ENCODE data around the gene CACNB4.

Gene CACNB4

DNA sequence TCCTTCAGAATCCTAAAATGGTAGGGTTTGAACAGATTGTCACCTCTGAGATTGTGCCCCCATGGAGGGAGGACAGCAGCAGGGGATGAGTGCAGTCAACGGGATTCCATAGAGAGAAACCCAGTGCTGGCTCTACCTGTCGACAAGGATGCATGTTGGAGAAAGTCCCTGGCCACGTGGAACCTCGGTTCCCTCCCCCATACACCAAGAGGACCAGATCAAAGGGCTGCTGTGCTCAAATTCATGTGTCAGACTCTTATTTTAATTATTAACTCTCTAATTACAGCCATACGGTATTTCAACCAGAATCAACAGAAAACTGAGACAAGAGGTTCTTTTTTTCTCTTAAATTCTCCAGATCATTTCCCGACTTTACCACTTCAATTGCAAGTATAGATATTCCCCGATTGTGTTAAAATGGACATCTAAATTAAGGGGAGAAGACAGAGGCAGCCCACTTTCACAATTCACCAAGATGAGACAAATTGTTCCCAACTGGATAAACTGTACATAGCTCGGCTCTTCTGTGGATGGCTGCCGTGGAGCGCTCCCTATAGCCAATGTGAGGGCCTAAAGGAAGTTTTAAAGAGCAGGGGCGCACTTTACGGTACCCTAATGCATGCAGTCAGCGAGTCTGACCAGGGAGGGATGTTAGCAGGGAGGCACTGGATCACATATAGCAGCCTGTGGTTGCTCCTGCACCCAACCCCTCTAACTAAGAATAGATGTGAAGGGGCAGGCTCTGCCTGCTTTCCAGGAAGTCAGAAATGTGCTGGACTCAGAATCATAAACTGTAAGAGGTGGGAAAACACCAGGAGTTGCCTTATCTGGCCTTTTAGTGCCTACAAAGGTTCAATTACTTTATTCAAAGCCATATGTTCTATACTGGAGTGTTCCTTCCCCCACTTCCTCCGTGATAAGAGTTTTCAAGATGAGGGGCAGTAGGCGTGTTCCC is 123.1 kb downstream of the CACNB4 start:
- DNase-seq (ENCODE audit: low read depth in 2 of 2): no peak

DNA sequence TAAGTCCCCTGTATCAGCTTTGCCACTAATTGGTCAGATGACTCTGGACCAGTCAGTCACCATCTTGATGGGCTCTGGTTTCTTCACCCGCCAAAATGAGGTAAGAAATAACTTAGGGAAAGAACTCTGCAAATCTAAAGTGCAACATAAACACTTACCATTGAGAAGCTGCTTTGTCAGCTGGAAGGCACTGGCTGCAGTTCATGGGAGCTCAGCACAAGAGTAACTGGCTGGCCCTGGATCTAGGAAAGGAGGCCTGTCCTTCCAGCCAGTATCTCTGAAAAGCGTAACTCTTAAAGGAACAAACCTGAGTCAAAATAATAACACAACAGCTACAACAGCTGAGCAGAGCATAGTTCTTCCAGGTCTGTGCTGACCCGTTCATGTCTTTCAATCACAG is 123.9 kb downstream of the CACNB4 start:
- DNase-seq (ENCODE audit: low read depth in 2 of 2): no peak

DNA sequence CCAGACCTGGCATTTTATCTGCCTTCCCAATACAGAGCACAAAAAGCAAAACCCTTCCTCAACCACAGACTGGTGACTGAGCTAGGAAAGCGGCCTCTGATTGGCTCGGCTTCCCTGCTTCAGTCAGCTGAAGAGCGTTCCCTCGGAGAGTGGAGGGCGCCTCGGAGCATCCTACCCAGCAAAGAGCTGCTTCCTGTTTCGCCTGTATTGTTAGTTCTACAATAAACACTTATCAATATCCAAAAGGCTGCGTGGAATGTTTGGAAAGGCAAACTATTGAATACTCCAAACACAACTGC is 125.0 kb downstream of the CACNB4 start:
- DNase-seq (ENCODE audit: low read depth in 2 of 2): no peak

DNA sequence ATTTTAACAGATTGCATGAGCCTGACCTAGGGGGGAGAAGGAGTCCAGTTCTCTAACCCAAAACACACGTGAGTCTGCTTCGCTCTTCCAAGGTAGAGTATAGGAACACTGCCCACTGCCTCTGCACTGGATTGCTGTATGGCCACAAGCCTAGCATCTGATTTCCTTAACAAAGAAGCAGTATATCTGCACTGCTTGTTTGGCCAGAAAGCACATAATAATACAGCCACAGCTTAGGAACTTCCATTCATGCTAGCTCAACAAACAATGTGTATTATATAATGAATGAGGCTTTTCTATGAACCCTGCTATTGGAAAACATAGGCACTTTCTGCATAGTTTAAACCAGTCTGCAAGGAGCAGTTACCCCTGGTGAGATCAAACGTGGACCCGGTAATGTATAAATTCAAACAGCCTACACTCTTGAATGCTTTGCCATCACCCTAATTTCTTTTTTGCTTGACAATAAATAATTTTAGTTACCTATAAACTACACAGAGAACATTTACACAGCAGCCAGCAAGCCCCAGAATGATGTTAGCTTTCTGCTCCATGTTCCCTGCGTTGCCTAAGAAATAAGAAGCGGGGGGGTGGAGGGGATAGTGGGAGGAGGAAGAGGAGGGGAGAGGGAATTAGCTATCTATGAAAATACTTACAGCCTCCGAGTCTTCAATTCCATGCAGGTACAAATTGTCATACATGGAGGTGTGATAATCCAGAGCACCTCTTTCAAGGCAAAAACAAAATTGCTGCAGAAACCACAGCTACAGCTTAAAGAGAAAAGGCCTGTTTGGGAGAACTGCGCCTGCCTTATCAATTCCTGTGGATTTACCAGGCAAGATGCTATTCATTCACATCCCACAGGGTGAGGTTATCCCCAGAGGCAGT is 125.6 kb downstream of the CACNB4 start:
- DNase-seq (ENCODE audit: low read depth in 2 of 2): no peak

DNA sequence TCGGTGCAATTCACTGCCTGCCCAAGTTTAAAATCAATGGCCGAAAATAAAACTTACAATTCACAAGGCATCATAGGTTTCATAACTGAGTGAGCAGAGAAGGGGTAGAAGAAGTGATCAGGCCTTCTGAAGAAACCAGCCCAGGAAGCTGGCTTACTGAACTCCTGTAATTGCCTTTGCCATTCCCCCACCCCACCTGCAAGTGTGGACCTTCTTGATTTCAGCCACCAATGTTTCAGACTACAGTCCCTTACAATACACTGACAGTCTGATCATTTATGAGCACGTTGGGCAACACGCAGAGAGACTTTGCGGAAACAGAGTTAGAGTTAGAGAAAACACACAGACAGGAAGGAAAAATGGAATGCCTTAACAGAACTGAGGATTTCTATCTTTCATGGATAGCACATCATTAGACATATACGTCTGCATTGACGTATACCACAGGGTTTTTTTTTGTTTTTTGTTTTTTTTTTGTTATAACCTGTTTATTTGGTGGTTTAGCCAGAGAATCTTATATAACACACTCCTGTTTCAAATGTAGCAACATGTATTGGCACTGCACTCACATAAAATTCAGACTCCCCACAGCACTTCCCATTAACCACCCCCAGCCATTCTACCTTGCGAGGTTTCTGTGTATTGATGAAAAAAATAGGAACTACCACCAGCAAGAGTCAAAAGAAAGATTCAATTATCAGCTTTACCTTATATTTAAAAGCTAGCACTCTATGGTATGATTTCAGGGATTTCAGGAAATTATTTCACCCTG is 126.4 kb downstream of the CACNB4 start:
- no peak for DNase-seq (ENCODE audit: low read depth in 2 of 2)

DNA sequence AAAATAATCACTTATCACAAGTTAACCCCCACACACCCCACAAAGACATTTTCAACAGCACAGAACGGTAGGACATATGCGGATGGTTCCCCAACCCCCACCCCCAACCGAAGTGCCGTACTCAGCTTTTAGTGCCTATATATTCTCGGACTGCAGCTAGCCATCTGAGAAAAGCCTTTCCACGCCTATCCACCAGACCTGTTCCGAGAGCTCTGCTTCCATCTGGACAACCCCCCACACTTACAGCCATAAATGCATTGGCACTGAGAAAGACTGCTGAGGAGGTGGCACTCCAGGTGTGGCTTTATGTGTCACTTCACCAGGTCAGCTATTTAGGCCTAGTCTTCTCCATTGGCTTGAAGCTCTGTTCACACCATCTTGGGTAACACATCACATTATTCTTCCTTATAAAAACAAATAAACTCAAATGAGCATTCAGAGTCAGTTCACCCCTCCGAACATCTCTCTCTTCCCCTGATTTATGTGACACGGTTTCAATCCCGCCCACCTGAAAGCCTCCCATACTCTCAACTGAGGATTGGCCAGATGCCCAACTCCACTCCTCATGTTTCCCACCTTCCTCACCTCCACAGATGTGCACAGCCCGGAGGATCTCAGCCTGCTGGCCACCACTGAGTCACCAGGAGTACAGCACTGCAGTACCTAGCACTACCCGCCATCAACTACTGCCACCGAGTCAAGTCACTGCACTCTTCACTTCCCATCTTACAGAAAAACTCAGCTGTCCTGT is 127.4 kb downstream of the CACNB4 start:
- no peak for DNase-seq (ENCODE audit: low read depth in 2 of 2)

DNA sequence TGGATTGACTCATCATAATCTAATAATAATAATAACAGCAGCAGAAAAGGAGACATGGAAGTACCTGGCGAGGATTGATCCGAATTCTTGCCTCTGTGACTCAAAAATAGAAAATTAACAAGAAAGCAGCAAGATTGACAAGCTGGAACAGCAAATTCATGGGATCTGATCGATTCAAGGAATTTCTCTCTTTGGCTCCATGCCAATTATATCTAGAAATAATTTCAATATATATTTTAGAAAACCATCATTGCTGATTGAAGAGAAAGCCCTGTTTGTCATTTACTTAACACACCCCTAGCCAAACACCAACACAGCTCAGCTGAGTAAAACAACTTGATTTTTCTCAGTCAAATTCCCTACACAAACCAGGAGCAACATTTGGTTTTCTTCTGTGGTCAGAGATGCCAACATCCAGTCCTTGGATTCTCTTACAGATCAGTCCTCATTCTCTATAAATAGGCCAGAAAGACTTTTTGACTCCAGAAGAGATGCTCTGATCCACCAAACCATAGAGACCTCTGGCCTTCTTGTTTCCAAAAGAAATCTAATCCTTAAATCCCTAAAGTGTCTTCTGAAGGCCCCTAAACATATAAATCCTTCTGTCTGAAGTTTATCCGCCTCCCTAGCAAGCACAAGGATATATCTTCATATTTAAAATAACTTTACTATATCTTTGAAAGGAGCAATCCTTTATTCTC is 129.9 kb downstream of the CACNB4 start:
- no peak for DNase-seq (ENCODE audit: low read depth in 2 of 2)

DNA sequence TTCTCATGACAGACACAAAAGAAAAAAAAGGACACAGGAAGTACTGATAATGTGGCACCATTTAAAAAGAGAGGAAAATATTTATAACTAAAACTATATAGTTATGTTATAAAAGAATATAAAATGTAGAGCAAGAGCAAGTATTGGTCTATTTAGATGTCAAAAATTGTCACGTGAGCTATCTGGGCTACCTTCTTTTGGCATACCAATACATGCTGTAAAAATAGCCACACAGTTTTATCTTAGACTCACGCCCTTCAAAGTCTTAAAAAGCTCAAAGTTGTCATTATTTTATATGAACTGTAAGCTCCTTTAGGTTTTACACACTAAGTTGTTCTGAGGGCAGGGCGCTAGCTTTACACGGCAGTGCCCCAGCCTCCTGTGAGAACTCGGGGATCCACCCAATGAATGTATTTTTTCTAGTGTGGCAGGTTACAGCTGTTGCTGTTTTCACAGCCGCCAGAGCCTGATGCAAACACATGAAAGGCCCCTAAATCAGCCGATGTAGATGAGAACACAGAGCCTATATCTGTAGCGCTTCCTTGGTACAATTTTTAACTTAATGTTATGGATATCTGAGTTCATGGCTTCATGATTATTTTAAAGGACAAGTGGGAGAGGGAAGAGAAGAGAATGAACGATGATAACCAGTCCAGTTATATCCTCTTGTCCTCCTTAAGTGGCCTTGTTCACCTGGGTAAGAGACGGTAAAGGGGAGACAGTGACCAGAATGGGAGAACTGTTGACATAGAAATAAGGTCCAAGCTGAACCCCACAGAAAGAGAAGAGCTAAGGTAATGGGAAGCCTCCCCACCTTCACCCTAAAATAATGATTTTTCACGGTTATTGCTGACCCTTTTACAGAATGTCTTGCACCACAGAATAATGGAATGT is 130.8 kb downstream of the CACNB4 start:
- no peak for DNase-seq (ENCODE audit: low read depth in 2 of 2)

DNA sequence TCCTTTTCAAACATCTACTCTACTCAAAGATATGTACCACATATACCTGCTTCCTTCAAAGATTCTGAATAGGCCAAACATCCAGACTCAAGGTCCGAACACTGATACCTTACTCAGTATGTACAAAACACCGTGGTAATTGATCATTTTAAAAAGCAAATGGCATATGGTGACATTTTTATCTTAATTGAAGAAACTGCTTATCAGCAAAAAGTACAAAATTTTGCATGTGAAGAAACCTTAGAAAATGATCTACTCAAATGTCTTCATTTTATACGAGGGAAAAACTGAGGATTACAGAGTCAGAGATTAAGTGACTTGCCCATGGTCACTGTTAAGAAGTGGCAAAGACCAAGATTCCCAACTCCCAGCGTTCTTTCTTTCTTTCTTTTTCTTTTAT is 133.0 kb downstream of the CACNB4 start:
- no peak for DNase-seq (ENCODE audit: low read depth in 2 of 2)

DNA sequence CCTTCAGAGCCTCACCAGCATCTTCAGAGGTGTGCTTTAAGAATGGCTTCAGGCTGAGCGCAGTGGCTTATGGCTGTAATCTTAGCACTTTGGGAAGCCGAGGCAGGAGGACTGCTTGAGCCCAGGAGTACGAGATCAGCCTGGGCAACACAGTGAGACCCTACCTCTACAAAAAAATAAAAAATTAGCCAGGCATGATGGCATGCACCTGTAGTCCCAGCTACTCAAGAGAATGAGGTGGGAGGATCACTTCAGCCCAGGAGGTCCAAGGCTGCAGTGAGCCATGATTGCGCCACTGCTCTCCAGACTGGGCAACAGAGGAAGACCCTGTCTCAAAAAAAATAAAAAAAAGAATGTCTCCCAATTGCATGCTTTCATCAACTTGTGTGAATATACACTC is 137.3 kb downstream of the CACNB4 start:
- no peak for DNase-seq (ENCODE audit: low read depth in 2 of 2)

DNA sequence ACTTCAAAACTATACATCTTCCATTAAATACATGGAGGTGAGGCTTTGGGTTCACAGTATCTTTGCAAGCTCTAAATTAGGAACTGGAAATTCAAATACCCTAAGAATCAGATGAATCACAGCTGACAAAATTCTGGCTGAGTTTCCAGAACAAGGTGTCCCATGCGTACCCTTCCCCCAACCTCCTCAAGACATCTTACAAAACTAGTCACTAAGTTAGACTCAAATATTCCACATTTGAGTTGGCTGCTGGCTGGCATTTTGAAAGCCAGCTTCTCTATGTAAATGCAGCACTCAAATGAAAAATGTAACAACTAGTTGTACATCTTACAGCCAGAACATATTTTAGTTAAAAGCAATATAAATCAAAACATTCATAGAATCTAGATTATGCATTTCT is 139.6 kb downstream of the CACNB4 start:
- no peak for DNase-seq (ENCODE audit: low read depth in 2 of 2)

DNA sequence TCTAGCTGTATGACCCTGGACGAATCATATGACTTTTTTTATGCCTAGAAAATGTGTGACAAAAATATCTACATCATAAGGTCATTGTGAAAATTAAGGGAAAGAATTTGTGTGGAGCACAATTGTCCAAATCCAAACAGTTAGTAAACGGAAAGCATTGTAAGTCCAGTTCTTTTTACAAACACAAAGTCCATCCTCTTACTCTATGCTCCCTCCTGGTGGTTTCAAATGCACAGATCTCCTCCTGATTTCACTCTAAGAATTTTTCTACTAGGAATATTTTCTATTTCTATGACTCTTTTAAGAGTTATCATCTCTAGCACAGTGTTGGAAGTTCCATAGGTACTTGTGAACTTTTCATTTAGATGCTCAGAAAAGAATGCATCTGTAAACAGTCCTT is 145.4 kb downstream of the CACNB4 start:
- DNase-seq (ENCODE audit: low read depth in 2 of 2): no peak

DNA sequence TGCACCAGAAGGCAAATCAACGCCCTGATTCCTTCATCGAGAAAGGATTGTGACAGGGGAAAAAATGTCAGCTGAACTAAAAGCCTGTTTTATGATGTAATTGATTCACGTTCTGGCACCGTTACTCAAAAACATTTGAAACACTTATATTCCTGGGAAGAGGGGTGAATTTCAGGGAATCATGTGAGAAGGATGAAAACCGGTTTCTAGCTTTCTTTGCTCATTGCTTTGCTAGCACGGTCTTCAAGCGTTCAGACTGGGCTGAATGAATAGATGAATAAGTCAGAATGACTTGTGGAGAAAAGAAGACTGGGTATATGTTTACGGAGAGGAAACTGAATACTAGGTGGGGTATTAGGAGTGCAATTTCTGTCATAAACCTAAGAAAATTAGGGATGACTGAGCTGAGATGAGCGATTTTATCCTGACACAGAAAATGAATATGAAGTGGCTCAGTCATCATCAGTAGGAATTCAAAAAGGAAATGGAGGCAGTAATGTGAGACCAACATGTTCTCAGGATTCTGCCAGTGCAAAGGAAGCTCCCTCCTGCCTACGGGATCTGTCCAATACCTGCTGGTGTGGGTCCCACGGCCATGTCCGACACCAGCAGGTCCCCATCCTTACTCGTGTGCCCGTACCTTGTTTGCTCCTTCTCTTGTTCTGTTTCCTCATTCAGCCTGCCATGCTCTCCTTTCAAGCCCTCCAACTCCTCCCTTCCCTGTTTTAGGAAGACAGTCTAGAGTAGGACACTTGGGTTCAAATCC is 146.0 kb downstream of the CACNB4 start:
- DNase-seq (ENCODE audit: low read depth in 2 of 2): no peak

DNA sequence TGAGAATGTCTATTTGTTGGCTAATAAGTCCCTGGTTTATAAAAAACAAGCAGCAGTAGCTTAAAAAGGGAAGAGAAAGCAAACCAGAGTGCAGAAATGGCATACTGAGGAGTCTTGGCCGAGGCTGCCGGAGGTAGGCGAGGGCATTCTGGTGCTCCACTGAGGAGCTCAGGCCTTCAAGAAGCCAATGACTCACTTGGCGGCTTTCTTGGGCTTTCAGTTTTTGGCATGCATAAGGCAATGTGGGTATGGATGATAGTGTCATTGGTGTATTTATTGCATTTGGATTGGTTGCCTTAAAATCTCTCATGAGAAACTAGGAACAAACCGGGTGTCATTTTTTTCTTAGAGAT is 151.1 kb downstream of the CACNB4 start:
- no peak for DNase-seq (ENCODE audit: low read depth in 2 of 2)

DNA sequence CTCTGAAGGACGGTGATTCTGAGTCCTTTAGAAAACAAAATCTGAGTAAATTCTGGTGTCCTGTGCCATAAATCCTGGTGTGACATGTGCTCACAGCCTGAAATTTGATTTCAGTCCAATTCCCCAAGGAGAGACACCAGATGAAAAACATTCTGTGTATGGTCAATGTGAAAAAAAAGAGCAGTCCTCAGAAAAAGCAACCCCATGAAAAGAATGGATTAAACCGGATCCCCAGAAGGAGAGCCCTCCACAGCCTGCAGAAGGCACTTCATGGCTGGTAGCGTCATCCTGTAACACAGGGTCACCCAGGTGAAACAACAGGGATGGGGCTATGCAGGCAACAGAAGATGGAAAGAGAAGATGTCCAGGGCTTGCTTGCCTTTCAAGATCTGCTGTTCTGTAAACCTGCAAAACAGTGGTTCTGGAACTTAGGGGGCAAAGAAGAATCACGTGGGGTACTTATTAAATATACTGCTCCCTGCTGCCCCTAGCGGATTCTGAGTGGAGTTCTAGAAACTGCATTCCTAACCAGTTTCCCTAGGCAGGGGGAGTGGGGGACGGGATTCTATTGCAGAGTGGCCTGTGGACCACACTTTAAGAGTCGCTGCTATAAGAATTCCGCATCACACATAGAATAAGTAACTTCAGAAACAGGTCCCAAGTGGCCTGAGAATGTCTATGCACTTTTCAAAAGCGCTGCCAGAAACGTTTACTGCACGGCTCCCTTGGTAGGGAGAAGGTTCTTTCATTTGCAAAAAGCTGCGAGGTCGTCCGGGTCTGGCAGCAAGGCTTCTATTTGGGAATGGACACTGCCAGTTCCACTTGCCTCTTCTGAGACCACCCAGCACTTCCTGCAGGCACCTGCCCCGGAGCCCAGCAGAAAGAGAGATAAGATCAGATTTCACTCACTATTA is 151.7 kb downstream of the CACNB4 start:
- DNase-seq (ENCODE audit: low read depth in 2 of 2): no peak

DNA sequence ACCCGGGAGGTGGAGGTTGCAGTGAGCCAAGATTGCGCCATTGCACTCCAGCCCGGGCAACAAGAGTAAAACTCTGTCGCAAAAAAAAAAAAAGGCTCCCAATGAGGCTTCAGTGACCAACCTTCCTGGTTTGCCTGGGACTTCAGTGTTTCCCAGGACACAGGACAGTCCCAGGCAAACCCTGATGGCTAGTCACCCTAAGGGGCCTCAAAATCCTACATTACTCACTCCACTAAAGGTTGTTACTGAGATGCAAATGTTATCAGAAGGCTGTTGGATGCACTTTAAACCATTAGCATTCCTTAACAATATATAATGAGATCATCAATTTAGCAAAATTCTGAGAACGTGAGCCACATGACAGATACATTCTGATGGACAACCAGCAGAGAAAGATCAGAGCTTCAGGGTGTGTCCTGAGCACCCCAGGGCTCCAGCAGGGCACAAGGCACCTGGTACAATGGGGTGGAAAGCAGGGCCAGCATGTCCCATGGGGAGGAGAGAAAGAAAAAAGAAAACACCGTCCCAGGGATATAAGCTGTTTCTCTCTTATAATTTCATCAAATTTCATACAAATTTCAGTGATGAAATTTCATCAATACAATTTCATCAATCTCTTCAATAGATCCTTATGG is 152.5 kb downstream of the CACNB4 start:
- no peak for DNase-seq (ENCODE audit: low read depth in 2 of 2)

DNA sequence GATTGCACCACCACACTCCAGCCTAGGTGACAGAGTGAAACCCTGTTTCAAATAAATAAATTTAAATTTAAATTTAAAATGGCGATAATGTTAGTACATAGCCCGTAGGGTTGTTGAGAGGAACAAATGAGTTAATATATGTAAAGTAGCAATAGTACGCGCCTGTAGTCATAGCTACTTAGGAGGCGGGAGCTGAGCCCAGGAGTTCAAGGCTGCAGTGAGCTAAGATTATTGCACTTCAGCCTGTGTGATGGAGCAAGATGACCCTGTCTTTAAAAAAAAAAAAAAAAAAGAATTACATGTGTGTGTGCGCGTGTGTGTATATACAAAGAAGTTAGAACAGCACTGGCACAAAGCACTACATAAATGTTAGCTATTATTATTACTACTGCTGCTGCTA is 153.2 kb downstream of the CACNB4 start:
- no peak for DNase-seq (ENCODE audit: low read depth in 2 of 2)

DNA sequence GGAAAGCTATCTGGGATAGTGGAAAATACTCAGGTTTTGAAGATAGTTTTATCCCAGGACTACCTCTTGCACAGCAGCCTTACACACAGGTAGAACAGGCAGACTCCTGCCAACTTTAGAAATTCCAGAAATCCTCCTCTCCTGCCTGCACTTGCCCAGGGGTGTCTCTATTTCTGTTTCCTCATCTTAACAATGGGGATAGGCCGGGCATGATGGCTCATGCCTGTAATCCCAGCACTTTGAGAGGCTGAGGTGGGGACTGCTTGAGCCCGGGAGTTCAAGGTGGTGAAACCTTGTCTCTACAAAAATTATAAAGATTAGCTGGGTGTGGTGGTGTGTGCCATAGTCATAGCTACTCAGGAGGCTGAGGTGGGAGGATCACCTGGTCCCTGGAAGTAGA is 153.7 kb downstream of the CACNB4 start:
- no peak for DNase-seq (ENCODE audit: low read depth in 2 of 2)
